PC-9 (cell line): ENCODE results near the gene TRAPPC3L.

Source experiments
- CTCF ChIP-seq: fragments of 200-600 bp; sonication (generic); conservative IDR thresholded peaks from 2 replicates; pipeline ENCODE4 v1.6.1; 2017; ENCODE audit warnings: mixed run types, antibody characterized with exemption, mild to moderate bottlenecking, moderate library complexity
- EZH2 ChIP-seq: fragments of 200-600 bp; sonication (generic); IDR thresholded peaks from 2 replicates; pipeline ENCODE4 v1.8.0; 2017; ENCODE audit warnings: antibody characterized with exemption, low read depth

GRCh38 chr6:116468293-116468692 is 77.2 kb downstream of the TRAPPC3L start:
- TF ChIP-seq CTCF (no peak), EZH2 (no peak)
